ENCODE results near the gene CUX1. TPM values are rescaled to one million over a fixed set of nuclear protein-coding genes. Genes with fewer than 3 reads are reported as not detected.

CUX1 gene
- total RNA-seq, 2 experiments from 2014 or later = 20.2 to 20.4 TPM

GRCh38 chr7:102310414-102310815 lies 493.0 kb downstream of the CUX1 start:
- DNase-seq (no peak), ATAC-seq (no peak)
- no peak overlapping the region for H3K4me3 Mint-ChIP-seq
- no peak overlapping the region for H3K27ac Mint-ChIP-seq
- ChIA-PET POLR2A (no interaction called here), CTCF (no interaction called here)
- intact Hi-C loops (cut with micrococcal nuclease) = no loop called here
- H3K27me3 Mint-ChIP-seq = no peaks in the 10 kb centered on the region
- H3K9me3 Mint-ChIP-seq = no peaks in the 10 kb centered on the region
- peaks cover 10% of the 10 kb centered on the region for H3K4me1 Mint-ChIP-seq (ENCODE audit: low read depth)
- TF ChIP-seq CTCF (IDR thresholded peaks at IDR 0.05) = no peak
- no peaks in the 10 kb centered on the region for H3K36me3 Mint-ChIP-seq (ENCODE audit: low read depth)

GRCh38 chr7:102312317-102312716 lies 494.9 kb downstream of the CUX1 start:
- intact Hi-C loops (cut with micrococcal nuclease) = no loop called here
- TF ChIP-seq CTCF (IDR thresholded peaks at IDR 0.05) = no peak
- no peaks in the 10 kb centered on the region for H3K36me3 Mint-ChIP-seq (ENCODE audit: low read depth)
- no peak overlapping the region for H3K27ac Mint-ChIP-seq
- no peaks in the 10 kb centered on the region for H3K9me3 Mint-ChIP-seq
- DNase-seq (no peak), ATAC-seq (no peak)
- ChIA-PET POLR2A (no interaction called here), CTCF (no interaction called here)
- peaks cover 1% of the 10 kb centered on the region for H3K4me1 Mint-ChIP-seq (ENCODE audit: low read depth)
- H3K27me3 Mint-ChIP-seq = no peaks in the 10 kb centered on the region
- no peak overlapping the region for H3K4me3 Mint-ChIP-seq

DNA sequence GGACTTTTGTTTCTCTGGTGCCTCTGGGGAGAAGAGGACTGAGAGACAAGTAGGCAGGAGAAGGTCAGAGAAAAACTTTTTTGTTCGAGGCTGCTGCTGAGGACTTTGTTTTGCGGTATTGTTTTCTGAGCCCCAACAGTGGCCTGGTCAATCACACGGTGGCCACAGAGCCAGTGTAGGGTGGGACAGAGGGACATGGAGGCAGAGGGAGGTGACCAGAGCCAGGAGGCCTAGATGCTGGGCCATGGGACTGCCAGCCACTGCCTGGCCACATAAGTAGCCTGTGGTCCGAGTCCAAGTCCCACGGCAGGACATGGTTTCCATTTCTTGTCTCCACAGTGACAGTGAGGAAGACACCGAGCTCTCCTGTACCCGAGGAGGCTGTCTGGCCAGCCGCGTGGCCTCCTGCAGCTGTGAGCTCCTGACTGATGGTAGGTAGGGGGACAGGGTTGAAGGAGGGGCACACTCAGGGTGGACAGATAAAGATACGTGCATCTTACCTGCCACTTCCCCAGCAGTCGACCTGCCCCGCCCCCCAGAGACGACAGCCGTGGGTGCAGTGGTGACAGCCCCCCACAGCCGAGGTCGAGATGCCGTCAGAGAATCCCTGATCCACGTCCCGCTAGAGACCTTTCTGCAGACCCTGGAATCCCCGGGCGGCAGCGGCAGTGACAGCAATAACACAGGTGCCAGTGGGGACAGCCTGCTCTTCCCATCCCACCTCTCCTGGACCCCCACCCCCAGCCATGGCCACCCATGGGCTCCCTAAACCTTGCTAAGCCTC lies 496.8 kb downstream of the CUX1 start:
- TF ChIP-seq CTCF (IDR thresholded peaks at IDR 0.05) = no peak

DNA sequence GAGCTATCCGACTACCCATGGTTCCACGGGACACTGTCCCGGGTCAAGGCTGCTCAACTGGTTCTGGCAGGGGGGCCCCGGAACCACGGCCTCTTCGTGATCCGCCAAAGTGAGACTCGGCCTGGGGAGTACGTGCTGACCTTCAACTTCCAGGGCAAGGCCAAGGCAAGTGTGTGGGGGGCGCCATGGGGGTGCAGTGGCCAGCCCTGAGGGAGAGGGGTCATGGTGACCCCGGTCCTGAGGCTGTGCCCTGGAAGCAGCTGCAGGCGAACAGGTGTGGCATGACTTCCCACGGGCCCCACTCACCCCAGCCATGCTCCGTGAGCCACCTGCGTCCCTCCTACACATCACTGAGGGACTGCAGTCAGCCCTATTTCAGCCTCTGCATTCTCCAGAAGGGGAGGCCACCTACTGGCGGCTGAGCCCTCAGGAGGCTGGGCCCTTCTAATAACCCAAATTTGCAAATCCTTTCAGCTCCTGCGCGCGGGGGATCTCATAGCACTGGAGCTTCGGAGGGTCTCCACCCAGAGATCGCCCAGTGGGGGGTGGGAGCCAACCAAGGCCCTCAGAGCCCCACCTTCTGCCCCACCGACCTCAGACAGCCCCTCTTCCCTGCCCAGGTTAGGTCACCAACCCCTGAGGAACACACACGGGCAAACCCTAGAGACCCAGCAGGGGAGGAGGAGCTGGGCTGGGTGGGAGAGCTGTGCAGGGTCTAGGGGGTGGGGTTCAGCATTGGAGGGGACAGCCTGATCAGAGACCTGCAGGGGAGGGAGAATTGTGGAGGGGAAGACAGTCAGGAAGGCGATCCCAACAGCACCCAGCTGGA lies 500.0 kb downstream of the CUX1 start:
- ChIA-PET CTCF (no interaction called here), POLR2A (interaction anchor here (0.8 kb wide), 1 partner anchor 31 kb away, joined by 3 read pairs; the partner anchor contains the start of gene SH2B2)
- H3K36me3 Mint-ChIP-seq (ENCODE audit: low read depth) = no peaks in the 10 kb centered on the region
- ATAC-seq (no peak), DNase-seq (no peak)
- intact Hi-C loops (cut with micrococcal nuclease) = no loop called here
- no peaks in the 10 kb centered on the region for H3K9me3 Mint-ChIP-seq
- no peak overlapping the region for H3K27ac Mint-ChIP-seq
- H3K4me1 Mint-ChIP-seq (ENCODE audit: low read depth) = peaks cover 1% of the 10 kb centered on the region
- H3K4me3 Mint-ChIP-seq = no peak overlapping the region
- TF ChIP-seq CTCF (IDR thresholded peaks at IDR 0.05) = no peak
- H3K27me3 Mint-ChIP-seq = peaks cover 8% of the 10 kb centered on the region

More for the DNA sequence above, 496.8 kb downstream of the CUX1 start:
- CTCF ChIA-PET = no interaction called here
- Mint-ChIP-seq H3K4me1 (ENCODE audit: low read depth) (no peaks in the 10 kb centered on the region), H3K9me3 (no peaks in the 10 kb centered on the region), H3K27me3 (no peaks in the 10 kb centered on the region), H3K4me3 (no peak overlapping the region), H3K36me3 (ENCODE audit: low read depth) (no peaks in the 10 kb centered on the region), H3K27ac (no peak overlapping the region)
- intact Hi-C loops (cut with micrococcal nuclease) = no loop called here
- ATAC-seq (no peak), DNase-seq (no peak)
- POLR2A ChIA-PET = no interaction called here

Measured in activated CD8-positive, alpha-beta T cell treated with anti-CD3 and anti-CD28 coated beads for 36 hours (primary cell).